Urinary bladder (tissue), 4 donors: ENCODE measurements around the gene H1-8. TPM values are rescaled to one million over a fixed set of nuclear protein-coding genes. Genes with fewer than 3 reads are reported as not detected.
"Not testable (repeated sequence)": the region's sequence is repeated elsewhere in the genome, so short reads cannot be mapped to it uniquely, and the experiment has no call there.

Source experiments
- DNase-seq: peaks from one replicate; pipeline ENCODE4 v3.0.0-alpha.2; 2015; ENCODE audit errors: extremely low spot score
- H3K27ac ChIP-seq: one replicate; pipeline ENCODE4 v1.5.1; 2013; ENCODE audit warnings: low read depth, mild to moderate bottlenecking, moderate library complexity
- H3K36me3 ChIP-seq: one replicate; pipeline ENCODE4 v1.6.1; 2013; ENCODE audit warnings: mild to moderate bottlenecking, moderate library complexity; ENCODE audit not compliant: insufficient read depth
- H3K4me1 ChIP-seq: one replicate; pipeline ENCODE4 v1.6.1; 2013; ENCODE audit warnings: mild to moderate bottlenecking, moderate library complexity; ENCODE audit not compliant: insufficient read depth
- H3K4me3 ChIP-seq: one replicate; pipeline ENCODE4 v1.5.1; 2013; ENCODE audit warnings: low read depth, low read length
- WGBS: extraction: QIAGEN DNeasy Blood & Tissue Kit; methylation state at CpG from one replicate; pipeline ENCODE4 v1.1.7; 2013; 5-methylcytosine and 5-hydroxymethylcytosine counted together
- polyA plus RNA-seq: library from polyadenylated mRNA; stranded (reverse); fragments of 200-250 nt; gene quantifications from one replicate; pipeline ENCODE4 v1.2.3, GENCODE V29; 2013
- total RNA-seq: library from RNA; depleted of rRNA; stranded (reverse); fragments of >200 nt; gene quantifications from one replicate; pipeline ENCODE4 v1.2.3, GENCODE V29; 2014
- donor health status: healthy with polysubstance abuse.
- donor health status: healthy.

Gene H1-8
- total and polyA plus RNA-seq, 2 donors, result not detected

GRCh38 chr3:129504471-129505100, 38.4 kb upstream of the H1-8 start:
- Histone ChIP-seq H3K4me3 (no peak overlapping the region), H3K4me1 (no peaks in the 10 kb centered on the region), H3K36me3 (no peaks in the 10 kb centered on the region), H3K27ac (no peak overlapping the region)
- WGBS, result 84% methylated on average over 5 of the region's 5 CpGs
- no peak for DNase-seq

- 85% methylated on average over 6 of the region's 6 CpGs for WGBS
- H3K36me3 ChIP-seq, result no peaks in the 10 kb centered on the region
- no peak overlapping the region for H3K4me3 ChIP-seq
- no peak for DNase-seq
- no peak overlapping the region for H3K27ac ChIP-seq
- no peaks in the 10 kb centered on the region for H3K4me1 ChIP-seq
Observed at GRCh38 chr3:129505341-129505740, 37.6 kb upstream of the H1-8 start.

- Histone ChIP-seq H3K4me1 (no peaks in the 10 kb centered on the region), H3K27ac (no peak overlapping the region)
- WGBS, result 83% methylated on average over 9 of the region's 9 CpGs
Observed at GRCh38 chr3:129506231-129506742, 36.7 kb upstream of the H1-8 start.

GRCh38 chr3:129507181-129507831, 35.7 kb upstream of the H1-8 start:
- Histone ChIP-seq H3K4me1 (no peaks in the 10 kb centered on the region), H3K27ac (no peak overlapping the region)
- no peak for DNase-seq

More at GRCh38 chr3:129506231-129506742, 36.7 kb upstream of the H1-8 start:
- no peaks in the 10 kb centered on the region for H3K36me3 ChIP-seq
- no peak for DNase-seq
- no peak overlapping the region for H3K4me3 ChIP-seq

GRCh38 chr3:129512595-129512994, 30.4 kb upstream of the H1-8 start:
- H3K4me3 ChIP-seq, result no peak overlapping the region
- H3K27ac ChIP-seq, result no peak overlapping the region
- DNase-seq, result no peak
- H3K36me3 ChIP-seq, result no peaks in the 10 kb centered on the region
- H3K4me1 ChIP-seq, result no peaks in the 10 kb centered on the region

More at GRCh38 chr3:129507181-129507831, 35.7 kb upstream of the H1-8 start:
- WGBS, result 82% methylated on average over 9 of the region's 9 CpGs
- Histone ChIP-seq H3K4me3 (no peak overlapping the region), H3K36me3 (no peaks in the 10 kb centered on the region)

- Histone ChIP-seq H3K36me3 (no peaks in the 10 kb centered on the region), H3K27ac (no peak overlapping the region), H3K4me1 (no peaks in the 10 kb centered on the region), H3K4me3 (no peak overlapping the region)
- DNase-seq, result no peak
- 89% methylated on average over 8 of the region's 8 CpGs for WGBS
Observed at GRCh38 chr3:129513705-129514104, 29.3 kb upstream of the H1-8 start.

- Histone ChIP-seq H3K4me3 (no peak overlapping the region), H3K36me3 (no peaks in the 10 kb centered on the region), H3K27ac (no peak overlapping the region), H3K4me1 (no peaks in the 10 kb centered on the region)
- 95% methylated on average over 10 of the region's 10 CpGs for WGBS
- DNase-seq, result no peak
Observed at GRCh38 chr3:129514110-129514509, 28.9 kb upstream of the H1-8 start.

- Histone ChIP-seq H3K4me1 (no peaks in the 10 kb centered on the region), H3K36me3 (no peaks in the 10 kb centered on the region), H3K27ac (no peak overlapping the region), H3K4me3 (no peak overlapping the region)
- 93% methylated on average over 6 of the region's 6 CpGs for WGBS
- DNase-seq, result no peak
Observed at GRCh38 chr3:129514563-129514962, 28.4 kb upstream of the H1-8 start.

- not testable (repeated sequence) for H3K4me1 ChIP-seq, H3K27ac ChIP-seq, DNase-seq, H3K36me3 ChIP-seq, H3K4me3 ChIP-seq
- WGBS, result 88% methylated on average over 21 of the region's 25 CpGs
Observed at GRCh38 chr3:129515108-129515820, 27.7 kb upstream of the H1-8 start.

GRCh38 chr3:129515821-129516432, 27.0 kb upstream of the H1-8 start:
- H3K36me3 ChIP-seq, H3K27ac ChIP-seq, DNase-seq, H3K4me3 ChIP-seq, H3K4me1 ChIP-seq: not testable (repeated sequence)
- WGBS, result 90% methylated on average over 7 of the region's 7 CpGs

GRCh38 chr3:129517516-129517915, 25.5 kb upstream of the H1-8 start:
- 89% methylated on average over 7 of the region's 7 CpGs for WGBS
- Histone ChIP-seq H3K27ac (no peak overlapping the region), H3K4me1 (no peaks in the 10 kb centered on the region), H3K4me3 (no peak overlapping the region), H3K36me3 (no peaks in the 10 kb centered on the region)
- no peak for DNase-seq

GRCh38 chr3:129518038-129518561, 24.9 kb upstream of the H1-8 start:
- DNase-seq, result no peak
- no peaks in the 10 kb centered on the region for H3K36me3 ChIP-seq
- no peaks in the 10 kb centered on the region for H3K4me1 ChIP-seq
- no peak overlapping the region for H3K4me3 ChIP-seq
- WGBS, result 82% methylated on average over 8 of the region's 8 CpGs
- H3K27ac ChIP-seq, result no peak overlapping the region

GRCh38 chr3:129518581-129518980, 24.4 kb upstream of the H1-8 start:
- no peaks in the 10 kb centered on the region for H3K36me3 ChIP-seq
- H3K27ac ChIP-seq, result no peak overlapping the region
- no peak overlapping the region for H3K4me3 ChIP-seq
- WGBS, result 97% methylated on average over 8 of the region's 8 CpGs
- DNase-seq, result no peak
- H3K4me1 ChIP-seq, result no peaks in the 10 kb centered on the region
